Endothelial cell of umbilical vein (primary cell): ENCODE data around the gene TOR4A. TPM values are rescaled to one million over a fixed set of nuclear protein-coding genes. Genes with fewer than 3 reads are reported as not detected.

Experiments
- BruUV-seq: library from RNA; stranded (reverse); fragments of 400-500 nt; replicated peaks from 2 replicates; lab custom pipeline; 2021; lab: Mats Ljungman, UMichigan
- CTCF ChIA-PET: fragments of 300-600, 350-600 bp; sonication (Branson Sonifier 250); formaldehyde crosslinking; loops from one replicate; lab custom pipeline; 2021; ENCODE audit warnings: antibody characterized with exemption, inconsistent platforms; lab: Charles Lee
- POLR2A ChIA-PET: fragments of 300-600, 350-600 bp; sonication (Branson Sonifier 250); formaldehyde crosslinking; loops from one replicate; lab custom pipeline; 2021; ENCODE audit warnings: antibody characterized with exemption, inconsistent platforms; lab: Charles Lee
- DNase-seq: peaks from one replicate; pipeline ENCODE4 v3.0.0-alpha.2; 2011; ENCODE audit warnings: low read depth, low spot score
- FAIRE-seq: peaks from 2 replicates; lab custom pipeline; 2011; peaks lifted over from hg19 to GRCh38; lab: Jason Lieb, UNC
- H2AFZ ChIP-seq: 2 replicates; pipeline ENCODE4 v1.6.0; 2012; ENCODE audit warnings: low read depth, low read length, control low read depth, inconsistent platforms
- H3K27ac ChIP-seq: 2 replicates; pipeline ENCODE4 v1.5.1; 2011; ENCODE audit warnings: low read depth, mild to moderate bottlenecking, control low read depth, low read length, moderate library complexity; ENCODE audit not compliant: insufficient read depth
- H3K27me3 ChIP-seq, 2 experiments: 2 replicates each; pipeline versions ENCODE4 v1.6.0 to v1.6.1; 2011; ENCODE audit warnings: low read length in 2 of 2, mixed read lengths in 1 of 2; ENCODE audit not compliant: control insufficient read depth in 2 of 2, insufficient read depth in 2 of 2
- H3K36me3 ChIP-seq, 2 experiments: 2 replicates in 1 of 2; 3 replicates in 1 of 2; pipeline ENCODE4 v1.5.1; 2011; ENCODE audit warnings: low read length in 2 of 2, mild to moderate bottlenecking in 1 of 2, moderate library complexity in 1 of 2; ENCODE audit not compliant: control insufficient read depth in 2 of 2, insufficient read depth in 2 of 2; ENCODE audit errors: extremely low read depth in 1 of 2
- H3K4me1 ChIP-seq: 3 replicates; pipeline ENCODE4 v1.5.1; 2011; ENCODE audit warnings: mild to moderate bottlenecking, low read length; ENCODE audit not compliant: control insufficient read depth, insufficient read depth; ENCODE audit errors: extremely low read depth
- H3K4me2 ChIP-seq: 2 replicates; pipeline ENCODE4 v1.6.1; 2011; ENCODE audit warnings: low read length, control low read depth, mixed read lengths; ENCODE audit not compliant: insufficient read depth
- H3K4me3 ChIP-seq, 3 experiments: fragments of 200-600 bp in 1 of 3; sonication (generic), shearing (Covaris generic) in 1 of 3; replicated peaks in 1 of 3; 2 replicates each; pipeline ENCODE4 v1.5.1; 2011 to 2016; ENCODE audit warnings: control low read depth in 3 of 3, low read length in 3 of 3, mild to moderate bottlenecking in 2 of 3, inconsistent platforms in 1 of 3, low read depth in 1 of 3, moderate library complexity in 1 of 3; ENCODE audit not compliant: insufficient read depth in 1 of 3
- H3K79me2 ChIP-seq: 2 replicates; pipeline ENCODE4 v1.6.0; 2012; ENCODE audit warnings: low read length, inconsistent platforms; ENCODE audit not compliant: control insufficient read depth, insufficient read depth
- H3K9ac ChIP-seq: replicated peaks from 2 replicates; pipeline ENCODE3; 2011; ENCODE audit warnings: low read length, control low read depth; ENCODE audit not compliant: insufficient read depth; ENCODE audit errors: extremely low read depth
- H3K9me1 ChIP-seq: replicated peaks from 3 replicates; pipeline ENCODE4 v1.6.0; 2011; ENCODE audit warnings: mild to moderate bottlenecking, low read length; ENCODE audit not compliant: control insufficient read depth, insufficient read depth; ENCODE audit errors: extremely low read depth
- H3K9me3 ChIP-seq: replicated peaks from 2 replicates; pipeline ENCODE4 v1.5.1; 2012; ENCODE audit warnings: low read length, inconsistent platforms; ENCODE audit not compliant: control insufficient read depth, insufficient read depth
- H4K20me1 ChIP-seq: replicated peaks from 2 replicates; pipeline ENCODE3; 2011; ENCODE audit warnings: mild to moderate bottlenecking, low read length; ENCODE audit not compliant: control insufficient read depth, insufficient read depth; ENCODE audit errors: extremely low read depth
- CTCF ChIP-seq, 2 donors: IDR thresholded peaks; 1 replicate in 1 of 2; 2 replicates in 1 of 2; pipeline ENCODE4 v1.5.1; 2011; ENCODE audit warnings: low read length in 2 of 2, mild to moderate bottlenecking in 2 of 2, moderate library complexity in 2 of 2, control low read depth in 1 of 2, inconsistent platforms in 1 of 2, low read depth in 1 of 2; ENCODE audit not compliant: insufficient read depth in 1 of 2; ENCODE audit errors: extremely low read depth in 1 of 2
- EZH2 ChIP-seq: IDR thresholded peaks from 2 replicates; pipeline ENCODE4 v1.6.1; 2012; ENCODE audit warnings: borderline replicate concordance, low read depth, mild to moderate bottlenecking, moderate library complexity, low read length, inconsistent platforms; ENCODE audit not compliant: severe bottlenecking
- FOS ChIP-seq: IDR thresholded peaks from 2 replicates; pipeline ENCODE4 v1.6.1; 2011; ENCODE audit warnings: mild to moderate bottlenecking, low read length, moderate library complexity, borderline replicate concordance; ENCODE audit not compliant: insufficient read depth
- GATA2 ChIP-seq: IDR thresholded peaks from 2 replicates; pipeline ENCODE4 v1.7.0; 2011; ENCODE audit warnings: low read depth, mild to moderate bottlenecking, moderate library complexity, mixed read lengths, low read length; ENCODE audit not compliant: insufficient read length, insufficient read depth
- JUN ChIP-seq: IDR thresholded peaks from 2 replicates; pipeline ENCODE4 v1.6.1; 2011; ENCODE audit warnings: borderline replicate concordance, low read depth; ENCODE audit not compliant: insufficient read length, insufficient read depth
- MYC ChIP-seq: IDR thresholded peaks from one replicate; pipeline ENCODE4 v1.6.1; 2011; ENCODE audit warnings: mild to moderate bottlenecking, low read depth, low read length
- POLR2A ChIP-seq: IDR thresholded peaks from 2 replicates; pipeline ENCODE4 v1.6.1; 2012; ENCODE audit warnings: low read depth, mild to moderate bottlenecking, control low read depth, low read length
- POLR2AphosphoS5 ChIP-seq: IDR thresholded peaks from 2 replicates; pipeline ENCODE4 v1.6.1; 2012; ENCODE audit warnings: low read depth, mild to moderate bottlenecking, control low read depth, low read length, moderate library complexity; ENCODE audit not compliant: insufficient read depth
- dilution Hi-C: fragments of 300-500 bp; cut with MboI; formaldehyde crosslinking; loops from one replicate; pipeline ENCODE4 v1.15.0; 2019; ENCODE audit warnings: low sequenced_read_pairs; ENCODE audit not compliant: extremely low pct_ligation_motif_present
- intact Hi-C: fragments of 100-400 bp; cut with micrococcal nuclease; formaldehyde crosslinking; loops from one replicate; pipeline ENCODE4 v1.10.0; 2022
- polyA plus RNA-seq, 4 experiments: library from polyadenylated mRNA; depleted of rRNA in 3 of 4; stranded (reverse) in 3 of 4; unstranded in 1 of 4; fragments of >200 nt; gene quantifications; 2 replicates each; pipeline versions ENCODE4 v1.2.1 to v1.2.3, GENCODE V29; 2011 to 2012; ENCODE audit warnings: missing spikeins in 1 of 4
- total RNA-seq: library from RNA; stranded (reverse); gene quantifications from 2 replicates; pipeline ENCODE4 v1.2.3, GENCODE V29; 2021
- TF ChIP-seq, protein P1 (sequence below): IDR thresholded peaks from 2 replicates; pipeline ENCODE4 v1.6.1; 2011; ENCODE audit not compliant: insufficient read depth, insufficient read length

TOR4A gene
- total and polyA plus RNA-seq, 2 donors (not counting 3 experiments of a cell fraction or from before 2014, with no cell fraction given), result 32.4 to 48.0 TPM

DNA sequence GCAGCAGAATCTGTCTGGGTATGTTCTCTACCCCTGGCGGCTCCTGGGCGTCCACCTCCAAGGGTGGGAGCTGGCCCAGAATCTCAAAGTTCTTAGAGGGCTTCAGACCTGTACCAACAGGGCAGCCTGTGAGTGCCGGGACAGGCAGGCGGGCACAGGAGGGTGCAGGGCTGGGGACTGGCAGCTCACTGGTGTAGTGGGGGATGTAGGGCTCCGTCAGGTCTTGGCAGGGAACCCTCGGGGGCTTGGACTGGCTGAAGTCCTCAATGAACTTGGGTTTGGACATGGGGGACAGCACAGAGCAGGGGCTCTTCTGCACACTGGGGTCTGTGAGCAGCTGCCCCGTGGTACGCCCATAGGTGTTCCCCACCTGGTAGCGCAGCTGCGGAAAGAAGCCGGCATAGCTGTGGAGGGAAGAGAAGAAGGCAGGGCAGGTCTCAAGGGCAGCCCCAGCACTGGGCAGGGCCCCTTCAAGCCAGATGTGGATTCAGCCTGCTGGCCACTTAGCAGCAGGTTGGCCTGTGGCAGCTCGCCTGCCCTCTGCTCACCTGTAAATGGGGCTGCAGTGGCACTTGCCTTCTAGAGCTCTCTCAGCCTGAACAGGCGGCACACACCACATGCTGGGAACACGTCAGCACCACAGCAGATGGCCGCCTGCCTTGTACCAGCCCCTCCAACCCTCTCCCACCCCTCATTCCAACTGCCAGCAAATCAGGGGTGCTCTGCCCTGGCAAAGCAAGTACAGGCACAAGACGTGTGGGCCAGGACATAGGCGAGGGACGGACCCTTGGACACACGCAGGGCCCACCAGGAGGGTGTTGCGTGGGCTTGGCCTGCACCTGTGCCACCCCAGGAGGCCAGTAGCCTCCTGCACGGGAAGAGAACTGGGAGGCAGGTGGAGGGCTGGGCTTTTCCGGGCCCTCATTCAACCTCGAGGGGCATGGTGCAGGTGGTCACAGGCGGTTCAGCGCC lies 31.8 kb upstream of the TOR4A start:
- Histone ChIP-seq H2AFZ (no peak overlapping the region), H3K36me3 (peaks cover 6 to 16% of the 10 kb centered on the region in 2 experiments), H3K9me3 (no peaks in the 10 kb centered on the region), H4K20me1 (no peaks in the 10 kb centered on the region), H3K4me3 (no peak overlapping the region), H3K27me3 (no peaks in the 10 kb centered on the region), H3K4me1 (peaks cover 13% of the 10 kb centered on the region), H3K79me2 (peaks cover 21% of the 10 kb centered on the region), H3K9me1 (no peaks in the 10 kb centered on the region), H3K4me2 (no peak overlapping the region), H3K9ac (no peak overlapping the region), H3K27ac (no peak overlapping the region)
- DNase-seq (no peak), FAIRE-seq (no peak)
- ChIA-PET POLR2A (interaction anchor here (0.9 to 1.0 kb wide), 2 partner anchors 19 to 31 kb away, joined by 3 to 4 read pairs; no protein-coding TSS in a partner anchor), CTCF (interaction anchor here (1.3 to 2.7 kb wide), 3 partner anchors 8 to 13 kb away, joined by 3 to 15 read pairs (median 13); partner anchors contain the start of gene NELFB)
- no peak for TF ChIP-seq GATA2
- no peak for TF ChIP-seq FOS
- TF ChIP-seq POLR2A, result no peak
- TF ChIP-seq MYC, result no peak
- TF ChIP-seq POLR2AphosphoS5, result no peak
- TF ChIP-seq, protein P1, sequence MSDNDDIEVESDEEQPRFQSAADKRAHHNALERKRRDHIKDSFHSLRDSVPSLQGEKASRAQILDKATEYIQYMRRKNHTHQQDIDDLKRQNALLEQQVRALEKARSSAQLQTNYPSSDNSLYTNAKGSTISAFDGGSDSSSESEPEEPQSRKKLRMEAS, result no peak
- no peak for TF ChIP-seq JUN
- no peak for TF ChIP-seq EZH2
- TF ChIP-seq CTCF (IDR thresholded peaks at IDR 0.05; ENCODE audit: extremely low read depth in 1 of 2, insufficient read depth in 1 of 2, low read depth in 1 of 2, low read length in 2 of 2), result no peak
- dilution Hi-C loops, result no loop called here
- BruUV-seq, result no TSS peak
- intact Hi-C loops, result no loop called here
